IPS DF 4.7 (cell line): ENCODE data around the gene KDM6A.
"Not testable (repeated sequence)": the region's sequence is repeated elsewhere in the genome, so short reads cannot be mapped to it uniquely, and the experiment has no call there.

ENCODE experiments used
- DNase-seq: peaks from one replicate; pipeline ENCODE4 v3.0.0-alpha.2; 2013; ENCODE audit warnings: low spot score; ENCODE audit errors: extremely low read depth

The KDM6A gene

GRCh38 chrX:44961817-44962607 is 89.0 kb downstream of the KDM6A start:
- no peak for DNase-seq

DNA sequence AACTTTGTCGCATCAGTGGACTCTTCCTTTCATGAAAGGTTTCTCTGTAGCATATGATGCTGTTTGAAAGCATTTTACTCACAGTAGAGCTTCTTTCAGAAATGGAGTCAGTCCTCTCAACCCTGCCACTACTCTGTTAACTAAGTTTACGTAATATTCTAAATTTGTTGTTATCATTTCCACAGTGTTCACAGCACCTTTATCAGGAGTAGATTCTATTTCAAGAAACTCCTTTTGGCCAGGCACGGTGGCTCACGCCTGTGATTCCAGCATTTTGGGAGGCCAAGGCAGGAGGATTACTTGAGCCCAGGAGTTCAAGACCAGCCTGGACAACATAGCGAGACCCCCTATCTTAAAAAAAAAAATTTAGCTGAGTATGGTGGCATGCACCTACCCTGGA is 90.0 kb downstream of the KDM6A start:
- DNase-seq: no peak

- DNase-seq: no peak
Measured at GRCh38 chrX:44967221-44967620, 94.2 kb downstream of the KDM6A start.

GRCh38 chrX:44970709-44971108 is 97.7 kb downstream of the KDM6A start:
- no peak for DNase-seq

GRCh38 chrX:44971674-44972073 is 98.7 kb downstream of the KDM6A start:
- DNase-seq: no peak

DNA sequence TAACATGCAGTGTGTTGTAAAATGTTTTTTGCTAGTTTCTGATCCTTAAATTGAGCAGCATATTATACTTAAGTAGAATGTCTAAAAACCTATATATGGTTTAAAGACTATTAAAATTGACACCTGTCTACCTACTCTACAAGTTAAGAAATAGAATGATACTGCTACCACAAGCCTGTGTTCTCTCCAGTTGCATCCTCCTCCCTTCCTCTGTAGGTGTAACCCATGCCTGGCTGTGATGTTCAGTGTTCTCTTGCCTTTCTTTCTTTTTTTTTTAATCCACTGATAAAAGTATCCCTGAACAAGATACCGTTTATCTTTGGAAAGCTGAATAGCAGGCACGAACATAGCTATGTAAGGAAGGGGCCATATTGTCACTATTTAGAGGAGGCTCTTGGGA is 99.1 kb downstream of the KDM6A start:
- no peak for DNase-seq

DNA sequence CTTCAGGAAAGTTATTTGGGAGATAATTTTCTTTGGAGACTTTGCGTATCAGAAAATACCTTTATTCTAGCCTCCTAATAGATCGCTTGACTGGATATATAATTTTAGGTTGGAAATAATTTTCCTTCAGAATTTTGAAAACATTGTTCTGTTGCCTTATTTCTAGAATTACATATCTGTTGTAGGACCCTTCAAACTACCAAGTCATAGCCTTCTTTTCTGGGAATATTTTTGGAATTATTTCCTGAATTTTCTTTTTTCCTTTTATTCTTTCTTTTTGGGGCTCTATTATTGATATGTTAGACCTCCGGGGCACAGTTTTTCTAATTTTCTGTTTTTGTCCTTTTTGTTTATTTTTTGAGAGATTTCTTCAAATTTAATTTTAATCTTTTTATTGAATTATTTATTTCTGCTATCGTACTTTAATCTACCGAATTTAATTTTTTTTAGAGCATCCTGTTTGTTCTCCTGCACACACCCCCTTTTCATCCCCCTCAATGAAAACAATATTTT is 100.5 kb downstream of the KDM6A start:
- DNase-seq: no peak

GRCh38 chrX:44974451-44974850 is 101.5 kb downstream of the KDM6A start:
- DNase-seq: no peak

GRCh38 chrX:44975666-44976263 is 102.8 kb downstream of the KDM6A start:
- no peak for DNase-seq

DNA sequence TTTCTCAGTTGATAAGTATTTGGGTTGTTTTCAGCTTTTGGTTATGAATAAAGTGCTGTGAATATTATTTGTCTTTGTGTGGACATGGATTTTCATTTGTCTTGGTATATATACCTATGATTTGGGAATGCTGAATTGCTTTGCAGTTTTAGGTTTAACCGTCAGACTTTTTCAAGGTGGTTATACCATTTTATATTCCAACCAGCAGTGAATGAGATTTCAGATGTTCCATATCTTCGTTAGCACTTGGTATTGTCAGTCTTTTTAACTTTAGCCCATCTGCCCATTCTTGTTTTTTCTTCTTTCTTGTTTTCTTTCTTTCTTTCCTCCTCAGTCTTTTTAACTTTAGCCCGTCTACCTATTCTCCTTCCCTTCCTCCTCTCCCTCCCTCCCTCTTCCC is 106.0 kb downstream of the KDM6A start:
- no peak for DNase-seq

DNA sequence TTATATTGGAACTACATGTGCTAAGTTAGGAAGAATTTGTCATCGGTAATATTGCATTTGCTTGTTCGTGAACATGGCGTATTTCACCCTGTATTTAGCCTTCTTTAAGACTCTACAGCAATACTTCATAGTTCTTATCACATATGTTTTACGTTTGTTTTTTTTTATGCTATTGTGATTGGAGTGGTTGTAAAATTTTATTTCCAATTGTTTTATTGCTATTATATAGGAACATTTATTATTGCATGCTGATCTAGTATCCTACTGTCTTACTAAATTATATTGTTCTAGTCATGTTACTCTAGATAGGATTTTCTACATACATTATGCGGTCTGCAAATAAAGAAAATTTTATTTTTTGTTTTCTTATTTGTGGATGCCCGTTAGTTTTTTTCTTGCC is 107.4 kb downstream of the KDM6A start:
- DNase-seq: no peak

- no peak for DNase-seq
Measured at GRCh38 chrX:44980883-44981282, 107.9 kb downstream of the KDM6A start.

DNA sequence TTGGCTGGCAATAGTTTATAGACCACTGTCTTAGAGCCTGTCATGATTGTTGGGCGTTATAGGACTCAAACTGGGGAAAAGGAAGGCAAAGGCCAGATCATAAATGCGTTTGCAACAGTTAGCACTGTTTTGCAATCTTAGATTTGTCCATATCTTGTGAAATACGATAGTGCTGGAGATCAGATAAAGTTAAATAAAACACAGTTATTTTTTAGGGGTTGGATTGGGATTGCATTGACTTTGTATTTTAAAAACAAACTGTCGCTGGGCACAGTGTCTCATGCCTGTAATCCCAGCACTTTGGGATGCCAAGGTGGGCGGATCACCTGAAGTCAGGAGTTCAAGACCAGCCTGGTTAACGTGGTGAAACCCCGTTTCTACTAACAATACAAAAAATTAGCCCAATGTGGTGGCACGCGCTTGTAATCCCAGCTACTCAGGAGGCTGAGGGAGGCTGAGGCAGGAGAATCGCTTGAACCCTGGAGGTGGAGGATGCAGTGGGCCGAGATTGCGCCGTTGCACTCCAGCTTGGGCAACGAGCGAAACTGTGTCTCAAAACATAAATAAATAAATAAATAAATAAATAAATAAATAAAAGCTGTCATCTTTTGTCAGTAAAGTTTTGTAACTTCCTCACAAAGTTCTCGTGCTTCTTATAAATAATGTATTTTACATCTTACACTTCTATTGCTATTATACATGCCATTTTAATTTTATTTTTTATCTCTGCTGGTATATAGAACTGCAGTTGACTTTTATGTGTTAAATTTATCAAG is 117.2 kb downstream of the KDM6A start:
- no peak for DNase-seq

DNA sequence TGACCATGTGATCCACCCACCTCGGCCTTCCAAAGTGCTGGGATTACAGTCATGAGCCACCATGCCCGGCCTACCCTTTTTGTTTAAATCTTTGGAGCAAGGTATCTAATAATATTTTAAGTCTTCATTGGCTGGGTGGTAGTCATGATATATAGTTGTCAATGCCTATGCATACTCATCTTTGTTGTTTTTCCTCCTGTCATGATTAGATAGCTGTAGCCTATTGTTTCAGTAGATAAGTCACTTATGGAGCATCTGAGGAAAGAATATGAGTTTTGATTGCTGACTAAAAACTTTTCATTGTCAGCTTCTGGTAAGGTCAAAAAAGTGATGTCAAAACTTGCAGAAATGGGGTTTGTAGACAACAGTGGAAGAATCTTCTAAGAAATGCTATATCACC is 119.8 kb downstream of the KDM6A start:
- DNase-seq: no peak

- DNase-seq: no peak
Measured at GRCh38 chrX:44996277-44996676, 123.3 kb downstream of the KDM6A start.

GRCh38 chrX:44997282-44997812 is 124.4 kb downstream of the KDM6A start:
- DNase-seq: no peak

- no peak for DNase-seq
Measured at GRCh38 chrX:44997888-44998287, 124.9 kb downstream of the KDM6A start.

DNA sequence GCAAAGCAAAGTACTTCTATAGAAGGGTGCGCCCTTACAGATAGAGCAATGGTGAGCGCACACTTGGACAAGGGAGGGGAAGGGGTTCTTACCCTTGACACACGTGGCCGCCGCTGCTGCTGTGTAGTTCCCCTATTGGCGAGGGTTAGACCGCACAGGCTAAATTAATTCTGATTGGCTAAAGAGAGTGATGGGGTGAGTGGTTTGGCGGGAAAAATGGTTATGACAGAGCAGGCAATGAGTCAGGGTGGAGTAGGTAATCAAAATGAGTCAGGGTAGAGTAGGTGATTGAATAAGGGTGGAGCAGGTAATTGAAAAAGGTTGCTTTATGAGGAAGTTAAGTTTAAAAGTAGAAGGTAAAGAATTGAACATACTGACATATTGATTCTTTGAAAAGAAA is 126.2 kb downstream of the KDM6A start:
- not testable (repeated sequence) for DNase-seq

DNA sequence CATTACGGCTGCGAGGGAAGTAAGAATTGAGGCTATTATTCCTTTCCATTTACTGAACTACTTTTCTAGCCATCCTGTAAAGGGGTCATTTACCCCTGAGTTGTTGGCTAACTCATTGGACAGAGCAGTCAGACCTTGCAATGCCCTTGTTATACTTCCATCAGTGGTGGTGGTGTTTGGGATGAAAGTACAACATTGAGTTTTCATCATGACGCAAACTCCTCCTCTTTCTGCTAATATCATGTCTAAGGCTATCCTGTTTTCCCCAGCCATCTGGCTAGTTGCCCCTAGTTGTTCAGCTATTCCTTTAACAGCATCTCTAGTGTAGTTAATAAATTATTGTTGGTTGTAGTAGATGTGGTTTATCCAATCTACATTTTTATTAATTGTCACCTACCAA is 126.9 kb downstream of the KDM6A start:
- not testable (repeated sequence) for DNase-seq

DNA sequence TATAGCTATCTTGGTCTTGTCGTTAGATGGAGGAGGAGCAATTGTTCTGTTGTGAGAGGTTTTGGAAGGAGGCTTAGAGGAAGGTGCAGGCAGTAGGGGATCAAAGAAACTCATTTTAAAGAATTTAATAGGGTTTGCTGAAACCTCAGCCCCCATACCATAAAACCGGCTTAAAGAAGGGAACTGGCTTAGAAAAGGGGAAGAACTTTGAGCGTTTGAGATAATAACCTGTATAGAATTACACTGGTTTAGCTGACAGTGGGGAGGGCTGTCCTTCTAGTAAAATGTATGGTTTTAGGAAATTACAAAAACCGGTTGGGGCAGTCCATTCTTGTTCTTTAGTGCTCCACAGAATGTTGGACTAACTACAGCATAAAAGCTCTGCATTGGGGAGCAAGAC is 128.1 kb downstream of the KDM6A start:
- DNase-seq: no peak

DNA sequence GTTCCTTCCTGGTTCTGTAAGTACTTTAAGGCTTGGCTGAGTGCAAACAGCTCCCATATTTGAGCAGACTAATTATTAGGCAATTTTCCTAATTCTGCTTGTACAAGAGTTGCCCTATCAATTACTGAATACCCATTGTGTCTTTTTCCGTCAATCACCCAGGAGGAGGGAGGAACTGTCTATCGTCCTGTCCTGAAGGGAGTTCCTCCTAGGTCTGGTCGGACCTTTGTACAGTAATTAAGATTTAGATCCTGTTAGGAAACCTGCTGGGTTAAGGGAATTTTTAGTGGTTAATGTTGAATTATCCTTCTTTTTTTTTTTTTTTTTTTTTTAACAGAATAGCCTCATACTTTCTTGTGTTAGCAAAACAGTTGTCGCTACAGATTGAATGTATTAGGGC is 130.1 kb downstream of the KDM6A start:
- DNase-seq: no peak
